Right lobe of liver (tissue), 6 donors: ENCODE data around the gene YTHDF1. TPM values are rescaled to one million over a fixed set of nuclear protein-coding genes. Genes with fewer than 3 reads are reported as not detected.

ENCODE experiments used
- ATAC-seq, 4 donors: fragments of 200-7000 bp; cut with Tn5 transposase; one replicate each; pipeline ENCODE4 v1.9.1; 2020; ENCODE audit warnings: mild to moderate bottlenecking in 4 of 4, moderate library complexity in 4 of 4
- DNase-seq, 3 donors: peaks; one replicate each; pipeline ENCODE4 v3.0.0-alpha.2; 2020
- H3K27ac ChIP-seq, 3 donors: fragments of 200-600 bp; one replicate each; pipeline ENCODE4 v1.8.0; 2022
- H3K27me3 ChIP-seq, 2 donors: fragments of 200-600 bp; one replicate each; pipeline ENCODE4 v1.8.0; 2022
- H3K36me3 ChIP-seq, 4 donors: fragments of 200-600 bp; sonication (generic) in 1 of 4; one replicate each; pipeline versions ENCODE4 v1.5.1 to v1.8.0; 2017 to 2022; ENCODE audit warnings: control low read depth in 1 of 4
- H3K4me1 ChIP-seq, 4 donors: fragments of 200-600 bp; sonication (generic) in 1 of 4; one replicate each; pipeline versions ENCODE4 v1.5.1 to v1.8.0; 2017 to 2022; ENCODE audit warnings: control low read depth in 1 of 4
- H3K4me3 ChIP-seq, 3 donors: fragments of 200-600 bp; one replicate each; pipeline ENCODE4 v1.8.0; 2022
- H3K9me3 ChIP-seq, 4 donors: fragments of 200-600 bp; sonication (generic) in 1 of 4; one replicate each; pipeline versions ENCODE4 v1.5.1 to v1.8.0; 2017 to 2022; ENCODE audit warnings: control low read depth in 1 of 4
- CTCF ChIP-seq, 4 donors: fragments of 200-600 bp in 3 of 4; fragments of 450-650 bp in 1 of 4; IDR thresholded peaks; one replicate each; pipeline versions ENCODE4 v1.5.1 to v1.8.0; 2016 to 2022; ENCODE audit warnings: antibody characterized with exemption in 4 of 4, mild to moderate bottlenecking in 2 of 4
- POLR2A ChIP-seq: fragments of 450-650 bp; IDR thresholded peaks from one replicate; pipeline ENCODE4 v1.6.1; 2017; ENCODE audit warnings: antibody characterized with exemption, mild to moderate bottlenecking
- WGBS: methylation state at CpG from one replicate; pipeline ENCODE4 v1.1.6; 2018; ENCODE audit warnings: low coverage, low lambda C conversion rate; ENCODE audit not compliant: insufficient coverage; ENCODE audit errors: missing lambda C conversion rate; 5-methylcytosine and 5-hydroxymethylcytosine counted together
- intact Hi-C, 2 donors: fragments of 100-400 bp; cut with DNase I; formaldehyde crosslinking; loops; one replicate each; pipeline versions ENCODE4 v1.11.2 to v1.14.1; 2022
- total RNA-seq, 6 experiments: library from RNA; depleted of rRNA in 2 of 6; stranded (reverse); fragments of >200 nt in 2 of 6; fragmentation: NEBNext Ultra II Directional in 3 of 6; extraction: Animal tissue kit (Norgen Biotek cat#: 25700) in 3 of 6; gene quantifications; one replicate each; pipeline versions ENCODE4 v1.1.0 to v1.2.4, GENCODE V29; 2016 to 2023
- donor health status: DM: no; HTN: yes; CAD: no.
- donor health status: DM: no; HTN: no; CAD: no.
- donor health status: DM: no; HTN: no; CAD: no.
- donor health status: DM: no; HTN: yes; CAD: no.
- donor health status: DM: no; HTN: yes; CAD: no.

The YTHDF1 gene
- total RNA-seq, 6 experiments from 2014 or later, result 16.4 to 23.6 (median 21.1) TPM

GRCh38 chr20:63235399-63235983 lies 19.6 kb upstream of the YTHDF1 start, which contains the start of gene BIRC7:
Gene BIRC7, plus strand, starts transcription at chr20:63235905. Its CDS starts 192 bp downstream, at chr20:63236097.
- DNase-seq (no peak), ATAC-seq (no peak)
- intact Hi-C loops, result no loop called here
- Histone ChIP-seq H3K9me3 (no peaks in the 10 kb centered on the region), H3K36me3 (no peaks in the 10 kb centered on the region), H3K27me3 (no peaks in the 10 kb centered on the region), H3K4me1 (no peaks in the 10 kb centered on the region), H3K4me3 (no peak within 1 kb of the TSS), H3K27ac (no peak within 1 kb of the TSS)
- no peak for TF ChIP-seq CTCF (IDR thresholded peaks at IDR 0.05)
- no peak for TF ChIP-seq POLR2A
- WGBS, result no CpG with 5 or more reads among the region's 17 CpGs

GRCh38 chr20:63234693-63235398 lies 18.9 kb upstream of the YTHDF1 start:
- intact Hi-C loops, result no loop called here
- Histone ChIP-seq H3K4me3 (no peak overlapping the region), H3K36me3 (no peaks in the 10 kb centered on the region), H3K4me1 (no peaks in the 10 kb centered on the region), H3K27me3 (no peaks in the 10 kb centered on the region), H3K9me3 (no peaks in the 10 kb centered on the region), H3K27ac (no peak overlapping the region)
- 7% methylated on average over 13 of the region's 20 CpGs for WGBS
- peak; percentile 44 to 63 (median 58) for ATAC-seq
- TF ChIP-seq POLR2A, result no peak
- TF ChIP-seq CTCF (IDR thresholded peaks at IDR 0.05), result peak; percentile 27 to 38 (median 32)
- DNase-seq, result peak in 1 of 3 donors; percentile 52

GRCh38 chr20:63233924-63234323 lies 18.0 kb upstream of the YTHDF1 start:
- H3K4me1 ChIP-seq, result no peaks in the 10 kb centered on the region
- 68% methylated on average over 16 of the region's 17 CpGs for WGBS
- H3K27me3 ChIP-seq, result no peaks in the 10 kb centered on the region
- no peaks in the 10 kb centered on the region for H3K9me3 ChIP-seq
- H3K4me3 ChIP-seq, result no peak overlapping the region
- intact Hi-C loops, result no loop called here
- no peak for TF ChIP-seq CTCF (IDR thresholded peaks at IDR 0.05)
- no peak for TF ChIP-seq POLR2A
- no peak overlapping the region for H3K27ac ChIP-seq
- DNase-seq (no peak), ATAC-seq (no peak)
- H3K36me3 ChIP-seq, result no peaks in the 10 kb centered on the region

- DNase-seq, result no peak
- Histone ChIP-seq H3K9me3 (no peaks in the 10 kb centered on the region), H3K27ac (no peak overlapping the region), H3K36me3 (no peaks in the 10 kb centered on the region), H3K27me3 (no peaks in the 10 kb centered on the region), H3K4me1 (no peaks in the 10 kb centered on the region), H3K4me3 (no peak overlapping the region)
- no peak for ATAC-seq
- intact Hi-C loops, result no loop called here
- no peak for TF ChIP-seq CTCF (IDR thresholded peaks at IDR 0.05)
- no peak for TF ChIP-seq POLR2A
- WGBS, result 67% methylated on average over 3 of the region's 3 CpGs
Observed at GRCh38 chr20:63233061-63233344, 17.1 kb upstream of the YTHDF1 start.
